ES-I3 (cell line): ENCODE results near the gene PSG2.
"Not testable (repeated sequence)": the region's sequence is repeated elsewhere in the genome, so short reads cannot be mapped to it uniquely, and the experiment has no call there.

Experiments
- H3K36me3 ChIP-seq: 2 replicates; pipeline ENCODE4 v1.6.1; 2013; ENCODE audit warnings: mild to moderate bottlenecking, low read length, control low read depth, moderate library complexity; ENCODE audit not compliant: insufficient read depth
- H3K4me1 ChIP-seq: 2 replicates; pipeline ENCODE4 v1.6.1; 2013; ENCODE audit warnings: mild to moderate bottlenecking, control low read depth, low read length; ENCODE audit not compliant: insufficient read depth
- H3K9ac ChIP-seq: 2 replicates; pipeline ENCODE4 v1.6.1; 2013; ENCODE audit warnings: low read depth, mild to moderate bottlenecking, low read length, moderate library complexity
- H3K9me3 ChIP-seq: 2 replicates; pipeline ENCODE4 v1.6.1; 2013; ENCODE audit warnings: mild to moderate bottlenecking, low read length, moderate library complexity; ENCODE audit not compliant: control insufficient read depth, insufficient read depth

PSG2 gene

DNA sequence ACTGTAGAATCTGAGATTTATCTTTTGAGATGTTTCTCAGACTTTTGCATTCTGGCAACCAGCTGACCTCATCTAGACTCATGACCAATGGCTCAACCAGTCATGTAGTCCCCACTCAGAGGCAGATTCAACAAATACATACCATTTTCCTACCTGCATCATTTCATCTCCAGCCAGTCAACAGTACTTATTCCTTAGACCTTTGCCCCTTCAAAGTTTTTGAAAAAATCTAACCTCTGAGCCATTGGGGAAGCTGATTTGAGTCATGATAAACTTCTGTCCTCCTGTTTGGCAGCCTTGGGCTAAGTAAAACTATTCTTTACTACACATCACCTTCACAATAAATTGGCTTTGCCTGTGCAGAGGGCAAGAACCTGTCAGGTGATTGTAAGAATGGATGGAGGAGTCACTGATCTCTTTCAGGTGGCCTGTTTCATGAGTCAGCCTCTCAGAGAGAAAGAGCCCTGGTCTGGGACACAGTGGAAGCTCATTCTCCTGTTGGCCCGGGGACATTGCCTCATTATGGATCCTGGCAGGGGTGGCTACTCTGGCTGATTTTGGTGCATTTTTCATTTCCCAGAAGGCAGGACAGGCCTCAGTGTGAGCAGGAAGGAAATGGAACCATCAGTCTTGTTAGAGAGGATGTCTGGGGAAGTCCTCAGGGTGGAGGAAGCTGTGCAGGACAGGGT, 38.9 kb downstream of the PSG2 start:
- not testable (repeated sequence) for H3K9ac ChIP-seq, H3K4me1 ChIP-seq, H3K9me3 ChIP-seq, H3K36me3 ChIP-seq

DNA sequence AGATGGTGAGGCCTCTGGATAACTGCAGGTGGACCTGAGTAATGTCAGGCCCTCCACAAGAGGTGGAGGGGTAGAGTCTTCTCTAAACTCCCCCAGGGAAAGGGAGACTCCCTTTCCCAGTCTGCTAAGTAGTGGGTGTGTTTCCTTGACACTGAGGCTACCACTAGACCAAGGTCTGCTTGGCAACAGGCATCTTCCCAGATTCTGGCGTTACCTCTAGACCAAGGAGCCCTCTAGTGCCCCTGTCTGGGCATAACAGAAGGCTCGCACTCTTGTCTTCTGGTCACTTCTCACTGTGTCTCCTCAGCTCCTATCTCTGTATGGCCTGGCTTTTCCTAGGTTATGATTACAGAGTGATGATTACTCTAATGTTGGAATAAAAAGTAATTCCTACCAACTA, 50.9 kb downstream of the PSG2 start:
- H3K4me1 ChIP-seq, H3K9ac ChIP-seq, H3K9me3 ChIP-seq, H3K36me3 ChIP-seq: not testable (repeated sequence)

DNA sequence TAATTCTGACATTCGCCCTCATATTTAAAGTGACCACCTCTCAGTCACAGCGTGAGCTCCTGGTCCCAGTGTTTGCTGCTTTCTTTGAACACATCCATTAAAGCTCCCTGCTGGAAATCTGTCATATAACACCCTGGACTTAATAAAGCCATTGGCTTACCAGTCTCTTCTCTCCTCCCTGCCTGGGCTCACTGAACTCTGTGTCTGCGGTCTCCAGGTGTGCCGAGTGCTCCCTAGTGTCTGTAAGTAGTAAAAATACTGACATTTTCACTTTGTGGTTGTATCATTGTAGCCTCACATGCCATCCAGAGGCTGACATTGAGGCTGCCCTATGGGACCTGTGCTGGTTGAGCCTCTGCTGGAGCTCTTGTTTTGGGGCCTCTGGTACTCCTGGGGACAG, 53.6 kb downstream of the PSG2 start:
- Histone ChIP-seq H3K9ac (no peak overlapping the region), H3K36me3 (no peaks in the 10 kb centered on the region), H3K4me1 (no peaks in the 10 kb centered on the region), H3K9me3 (no peaks in the 10 kb centered on the region)

DNA sequence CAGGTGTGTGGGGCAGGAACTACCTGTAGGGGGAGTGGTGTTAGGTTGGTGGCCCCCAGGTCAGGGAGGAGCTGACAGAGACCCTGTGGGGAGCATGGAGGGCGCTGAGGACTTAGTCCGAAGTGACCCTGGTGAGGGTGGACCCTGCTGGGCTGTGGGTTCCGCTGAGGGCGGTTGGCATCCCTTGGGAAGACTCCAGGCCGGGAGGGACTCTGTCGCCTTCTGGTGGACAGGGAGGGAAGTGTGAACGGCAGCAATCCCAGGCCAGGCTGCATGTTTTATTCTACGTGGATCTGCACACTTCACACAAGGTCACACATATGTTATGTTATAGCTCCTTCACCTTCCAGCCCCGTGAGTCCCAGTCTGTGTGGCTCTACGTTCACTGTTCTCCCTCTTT, 54.5 kb downstream of the PSG2 start:
- H3K9ac ChIP-seq, H3K36me3 ChIP-seq, H3K4me1 ChIP-seq, H3K9me3 ChIP-seq: not testable (repeated sequence)

DNA sequence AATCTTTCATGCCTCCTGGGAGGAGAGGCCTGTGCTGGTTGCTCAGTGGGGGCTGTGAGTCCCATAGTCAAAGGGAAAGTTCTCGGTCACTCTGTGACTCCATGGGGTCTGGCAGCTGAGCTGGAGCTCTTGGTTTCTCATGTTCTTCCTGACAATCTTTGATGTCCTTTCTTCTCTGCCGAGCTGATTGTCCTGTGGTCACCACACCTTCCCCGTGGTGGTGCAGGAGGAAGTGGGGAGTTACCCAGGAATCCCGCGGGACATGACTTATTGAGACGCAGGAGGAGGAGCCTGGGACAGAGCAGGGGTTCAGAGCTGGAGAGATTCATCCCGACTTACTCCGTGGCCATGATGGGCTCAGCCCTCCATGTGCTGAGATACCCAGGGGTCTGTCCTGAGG, 55.4 kb downstream of the PSG2 start:
- H3K4me1 ChIP-seq, H3K9me3 ChIP-seq, H3K9ac ChIP-seq, H3K36me3 ChIP-seq: not testable (repeated sequence)

DNA sequence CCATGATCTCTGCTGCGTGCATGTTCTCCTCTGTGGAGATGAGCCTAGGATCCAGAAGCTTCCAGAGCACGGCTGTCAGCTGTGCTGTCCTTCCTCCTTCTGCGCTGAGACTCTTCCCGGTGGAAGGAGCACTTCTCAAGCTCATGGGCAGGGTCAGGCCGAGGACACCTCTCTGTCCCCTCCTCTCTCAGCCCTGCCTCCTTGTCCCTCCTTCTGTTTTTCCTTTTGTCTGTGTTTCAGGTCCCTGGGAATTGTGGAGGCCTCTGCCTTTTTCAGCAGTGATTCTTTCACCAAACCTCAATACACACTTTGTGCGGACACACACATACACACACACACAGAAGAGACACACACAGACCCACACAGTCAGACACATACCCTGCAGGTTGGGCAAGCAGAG, 56.1 kb downstream of the PSG2 start, which contains the start of gene PSG11:
Gene PSG11, minus strand, starts transcription at position 101 of the 400 bp plus-strand sequence. Its CDS starts 97 bp downstream, at position 4.
- H3K36me3 ChIP-seq, H3K9me3 ChIP-seq, H3K4me1 ChIP-seq, H3K9ac ChIP-seq: not testable (repeated sequence)

DNA sequence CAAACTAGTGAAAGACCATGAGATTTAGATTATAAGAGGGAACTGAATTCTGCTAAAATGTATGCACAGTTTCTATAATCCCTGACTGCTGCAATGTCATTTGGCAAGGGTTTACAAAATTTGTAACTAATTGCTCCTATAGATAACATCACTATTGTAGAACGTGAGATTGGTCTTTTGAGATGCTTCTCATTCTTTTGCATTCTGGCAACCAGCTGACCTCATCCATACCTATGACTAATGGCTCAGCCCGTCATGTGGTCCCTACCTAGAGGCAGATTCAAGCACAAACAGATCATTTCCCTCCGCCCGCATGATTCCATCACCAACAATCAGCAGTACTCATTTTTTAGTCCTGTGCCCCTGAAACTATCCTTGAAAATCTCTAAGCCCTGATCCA, 60.4 kb downstream of the PSG2 start:
- H3K4me1 ChIP-seq, H3K9ac ChIP-seq, H3K36me3 ChIP-seq, H3K9me3 ChIP-seq: not testable (repeated sequence)

DNA sequence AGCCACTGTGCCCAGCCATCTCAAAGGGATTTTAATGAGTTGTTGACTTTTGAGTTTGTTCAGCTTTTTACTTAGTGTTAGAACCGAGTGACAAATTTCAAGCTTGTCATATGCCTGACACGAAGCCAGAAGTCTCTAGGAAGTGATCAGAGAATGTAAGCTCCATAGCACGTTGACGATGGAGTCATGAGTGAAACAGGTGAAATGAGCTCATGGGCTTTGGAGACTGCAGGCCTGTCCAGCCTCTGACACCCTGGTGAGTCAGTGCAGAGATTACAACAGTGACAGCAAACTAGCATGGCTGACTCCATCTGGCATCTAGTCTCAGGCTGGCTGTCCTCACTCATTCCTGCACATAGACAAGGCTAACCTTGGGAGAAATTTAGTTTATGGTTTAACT, 60.9 kb downstream of the PSG2 start:
- H3K9ac ChIP-seq, H3K9me3 ChIP-seq, H3K36me3 ChIP-seq, H3K4me1 ChIP-seq: not testable (repeated sequence)

DNA sequence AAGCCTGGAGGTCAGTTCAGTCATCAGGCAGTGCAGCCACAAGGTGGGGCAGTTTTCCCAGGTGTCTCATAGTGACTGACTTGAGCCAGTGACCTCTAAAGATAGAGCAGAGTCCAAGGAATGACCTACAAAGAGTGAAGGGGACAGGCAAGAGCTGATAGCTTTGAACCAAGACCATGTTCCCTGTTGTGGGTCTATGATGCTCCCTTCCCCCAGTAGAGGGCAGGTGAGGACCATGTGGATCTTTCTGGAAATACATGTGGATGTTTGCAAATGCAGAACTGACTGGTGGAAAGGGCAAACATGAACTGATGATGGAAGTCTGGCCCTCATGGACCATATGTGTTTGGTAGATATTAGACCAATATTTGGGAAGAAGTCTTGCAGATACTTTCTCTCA, 62.9 kb downstream of the PSG2 start:
- H3K36me3 ChIP-seq, H3K9ac ChIP-seq, H3K9me3 ChIP-seq, H3K4me1 ChIP-seq: not testable (repeated sequence)
